NCI-H2227 treated with DMSO at 0.1 percent for 48 hours (cell line): Measurements from ENCODE around the gene FKBP1A.
"Not testable (repeated sequence)": the region's sequence is repeated elsewhere in the genome, so short reads cannot be mapped to it uniquely, and the experiment has no call there.

Source experiments
- DNase-seq: peaks from one replicate; lab custom pipeline; 2025; lab: John Stamatoyannopoulos, UW

The FKBP1A gene

DNA sequence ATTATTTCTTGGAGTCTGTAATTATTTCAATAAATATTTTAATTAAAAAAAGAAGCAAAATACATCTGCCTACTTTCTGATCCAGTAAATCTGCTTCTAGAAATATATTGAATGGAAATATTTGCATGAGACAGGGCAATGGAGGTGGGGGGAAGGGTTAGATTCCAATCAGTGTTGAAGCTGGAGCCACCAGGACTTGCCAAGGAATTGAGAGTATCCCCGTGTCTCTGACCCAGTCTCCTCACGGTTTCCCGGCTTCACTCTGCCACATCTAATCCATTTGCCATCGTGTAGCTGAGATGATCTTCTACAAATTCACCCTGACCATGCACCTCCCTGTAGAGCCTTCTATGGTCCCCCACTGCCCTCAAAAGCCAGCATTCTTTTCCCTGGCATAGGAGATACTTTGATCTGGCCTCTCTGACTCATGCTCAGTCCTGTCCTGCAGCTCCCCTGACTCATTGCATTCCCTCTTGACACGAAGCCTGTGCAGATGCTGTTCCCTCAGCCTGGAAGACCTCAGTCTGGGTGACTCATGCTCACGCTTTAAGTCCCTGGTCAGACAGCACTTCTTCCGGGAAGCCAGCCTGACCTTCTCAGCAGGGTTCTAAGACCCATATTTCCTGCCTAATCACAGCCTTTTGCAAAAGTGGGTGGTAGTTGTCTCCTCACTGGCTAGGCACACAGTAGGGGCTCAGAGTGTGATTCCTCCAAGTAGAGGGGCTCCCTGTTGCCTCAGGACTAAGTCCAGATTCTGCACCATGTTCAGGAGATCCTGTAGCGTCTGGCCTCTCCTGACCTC lies 23.0 kb upstream of the FKBP1A start:
- no peak for DNase-seq

DNA sequence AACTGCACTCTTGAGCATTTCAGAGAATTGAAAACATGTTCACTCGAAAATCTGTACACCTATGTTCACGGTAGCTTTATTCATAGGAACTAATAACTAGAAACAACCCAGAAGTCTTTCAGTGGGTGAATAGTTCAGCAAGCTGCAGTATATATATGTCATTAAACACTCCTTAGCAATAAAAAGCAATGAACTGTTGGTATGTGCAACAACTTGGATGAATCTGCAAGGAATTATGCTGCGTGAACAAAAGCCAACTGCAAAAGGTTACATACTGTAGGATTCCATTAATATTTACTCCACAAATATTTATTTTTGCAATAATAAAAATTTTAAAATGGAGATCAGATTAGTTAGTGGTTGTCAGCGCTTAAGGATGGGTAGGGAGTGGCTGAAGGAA lies 22.1 kb upstream of the FKBP1A start:
- DNase-seq, result no peak

DNA sequence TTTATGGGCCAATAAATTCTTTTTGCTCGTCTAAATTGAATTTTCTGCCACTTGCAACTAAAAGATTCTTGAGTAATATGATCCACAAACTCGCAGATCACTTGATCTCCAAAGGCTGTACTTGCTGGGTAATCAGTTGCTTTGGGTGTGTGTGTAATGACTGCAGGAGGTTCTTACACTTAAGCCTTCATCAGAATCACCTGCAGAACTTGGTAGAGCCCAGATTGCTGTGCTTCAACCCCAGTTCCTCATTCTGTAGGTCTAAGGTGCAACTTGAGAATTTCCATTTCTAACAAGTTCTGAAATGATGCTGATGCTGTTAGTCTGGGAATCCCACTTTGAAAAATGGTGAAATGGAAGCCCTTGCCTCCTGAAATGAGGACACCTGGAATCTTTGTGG lies 12.9 kb upstream of the FKBP1A start:
- no peak for DNase-seq

DNA sequence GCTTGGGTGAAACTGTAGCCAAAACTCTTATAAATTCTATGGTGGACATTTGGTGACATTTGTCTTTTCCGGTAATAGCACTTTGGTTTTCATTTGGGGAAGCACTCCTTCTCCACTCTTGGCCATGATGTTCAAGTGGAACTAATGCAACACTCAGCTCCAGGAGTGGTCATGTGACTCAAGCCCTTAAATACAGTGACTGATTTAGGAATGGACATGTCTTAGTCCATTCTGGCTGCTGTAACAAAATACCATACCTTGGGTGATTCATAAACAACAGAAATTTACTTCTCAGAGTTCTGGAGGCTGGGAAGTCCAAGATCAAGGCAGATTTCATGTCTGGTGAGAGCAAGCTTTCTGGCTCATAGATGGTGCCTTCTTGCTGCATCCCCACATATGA lies 10.8 kb upstream of the FKBP1A start:
- DNase-seq, result no peak

DNA sequence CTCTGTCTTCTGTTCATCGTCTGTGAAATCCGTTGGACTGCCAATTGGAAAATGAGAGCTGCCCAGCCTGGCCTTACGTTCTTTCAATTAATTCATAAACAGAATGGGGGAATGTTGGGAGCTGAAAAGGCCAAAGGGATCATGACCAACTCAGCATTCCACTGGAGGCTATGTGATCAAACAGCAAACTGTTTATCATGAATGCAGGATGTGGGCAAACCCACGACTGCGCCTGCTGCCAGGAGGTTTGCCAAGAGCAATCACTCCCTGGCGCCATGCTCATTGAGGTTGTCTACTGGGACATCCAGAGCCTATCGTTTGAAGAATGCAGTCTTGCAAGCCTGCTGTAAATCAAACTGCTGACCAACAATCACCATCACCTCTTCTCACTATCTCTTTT lies 9.3 kb upstream of the FKBP1A start:
- no peak for DNase-seq

DNA sequence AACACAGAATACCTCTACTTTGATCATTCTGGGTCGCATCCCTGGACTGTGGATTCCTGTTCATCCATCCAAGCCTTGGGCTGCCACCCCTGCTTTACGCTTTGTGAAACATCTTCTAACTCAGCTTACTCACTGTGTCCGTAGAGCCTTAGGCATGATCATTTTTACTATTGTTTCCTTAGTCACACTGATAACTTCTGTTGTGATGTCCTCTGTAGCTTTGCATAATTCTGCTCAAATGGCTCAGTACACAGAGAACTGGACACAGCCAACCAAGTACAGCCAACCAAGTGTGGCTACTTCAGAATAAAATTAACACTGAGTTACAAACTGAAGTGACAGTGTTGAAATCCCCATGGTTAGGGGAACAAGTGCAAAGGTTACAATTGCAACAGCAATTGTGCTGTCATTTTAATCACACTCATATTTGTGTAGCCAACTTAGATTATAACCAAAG lies 8.6 kb upstream of the FKBP1A start:
- DNase-seq, result no peak

DNA sequence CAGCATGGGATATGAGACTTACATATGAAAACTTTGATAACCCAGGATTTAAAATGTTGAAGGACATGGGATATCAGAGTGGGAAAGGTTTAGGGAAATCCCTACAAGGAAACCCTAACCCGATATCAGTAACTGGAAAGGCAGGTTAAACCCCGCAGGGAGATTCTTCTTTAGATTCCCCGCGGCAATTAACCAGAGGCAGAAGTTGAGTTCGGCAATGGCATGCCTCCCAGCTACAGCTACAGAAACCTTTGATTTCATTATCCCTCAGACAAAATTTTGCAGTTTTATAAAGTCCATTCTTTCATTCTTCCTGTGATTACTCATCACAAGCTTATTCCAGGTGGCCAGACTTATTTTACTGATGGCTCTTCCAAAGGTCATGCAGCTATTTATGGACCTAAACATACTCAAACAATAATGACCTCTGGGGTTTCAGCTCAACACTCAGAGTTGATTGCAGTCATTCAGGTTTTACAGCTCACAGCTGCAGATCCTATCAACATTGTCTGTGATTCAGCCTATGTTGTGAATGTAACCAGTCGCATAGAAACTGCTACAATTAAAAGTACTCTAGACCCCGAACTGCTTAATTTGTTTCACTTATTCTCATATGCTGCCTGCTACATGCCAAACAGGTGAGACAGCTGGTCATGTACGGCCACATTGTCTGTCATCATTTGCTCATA lies 7.0 kb upstream of the FKBP1A start:
- peak; percentile 11 for DNase-seq

DNA sequence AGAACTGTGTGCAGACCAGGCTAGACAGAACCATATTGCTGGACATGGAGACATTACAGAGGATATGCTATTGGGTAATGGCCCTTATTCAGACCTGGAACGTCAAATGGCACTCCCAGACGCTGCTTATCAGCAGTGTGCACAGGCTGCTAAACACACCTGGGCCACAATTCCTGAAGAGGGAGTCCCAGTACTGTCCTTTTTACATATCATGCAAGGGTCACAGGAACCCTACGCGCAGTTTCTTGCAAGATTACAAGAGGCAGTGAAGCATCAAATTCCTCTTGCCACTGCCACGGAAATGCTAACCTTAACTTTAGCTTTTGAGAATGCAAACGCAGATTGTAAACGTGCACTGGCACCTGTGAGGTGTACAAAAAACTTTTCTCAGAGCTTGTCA lies 5.3 kb upstream of the FKBP1A start:
- not testable (repeated sequence) for DNase-seq

DNA sequence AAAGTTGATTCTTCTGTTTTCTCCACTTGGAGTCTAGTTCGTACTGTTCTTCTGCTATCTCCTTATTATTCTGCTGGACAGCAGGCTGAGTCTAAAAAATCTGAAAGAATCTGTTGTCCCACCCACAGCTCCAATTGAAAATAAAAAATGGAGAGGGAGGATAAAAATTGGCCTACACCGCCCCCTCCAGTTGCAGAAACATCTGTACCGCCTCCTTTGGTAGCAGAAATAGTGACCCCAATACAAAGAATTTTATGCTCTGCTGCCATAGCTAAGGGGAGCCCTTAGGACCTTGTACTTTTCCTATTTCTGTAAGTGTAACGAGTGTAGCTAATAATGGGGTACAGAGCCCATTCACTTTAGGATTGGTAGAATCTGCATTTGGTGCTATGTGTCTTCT lies 4.9 kb upstream of the FKBP1A start:
- DNase-seq, result no peak

DNA sequence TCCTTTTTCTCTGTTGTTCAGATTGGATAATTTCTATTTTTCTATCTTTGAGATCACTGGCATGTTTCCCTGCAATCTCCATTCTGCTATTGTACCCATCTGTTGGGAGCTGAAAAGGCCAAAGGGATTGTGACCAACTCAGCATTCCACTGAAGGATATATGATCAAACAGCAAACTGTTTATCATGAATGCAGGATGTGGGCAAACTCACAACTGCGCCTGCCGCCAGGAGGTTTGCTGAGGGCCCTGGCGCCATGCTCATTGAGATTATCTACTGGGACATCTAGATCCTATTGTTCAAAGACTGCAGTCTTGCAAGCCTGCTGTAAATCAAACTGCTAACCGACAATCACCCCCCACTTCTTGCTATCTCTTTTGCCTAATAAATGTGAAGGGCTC lies 3.8 kb upstream of the FKBP1A start:
- no peak for DNase-seq

DNA sequence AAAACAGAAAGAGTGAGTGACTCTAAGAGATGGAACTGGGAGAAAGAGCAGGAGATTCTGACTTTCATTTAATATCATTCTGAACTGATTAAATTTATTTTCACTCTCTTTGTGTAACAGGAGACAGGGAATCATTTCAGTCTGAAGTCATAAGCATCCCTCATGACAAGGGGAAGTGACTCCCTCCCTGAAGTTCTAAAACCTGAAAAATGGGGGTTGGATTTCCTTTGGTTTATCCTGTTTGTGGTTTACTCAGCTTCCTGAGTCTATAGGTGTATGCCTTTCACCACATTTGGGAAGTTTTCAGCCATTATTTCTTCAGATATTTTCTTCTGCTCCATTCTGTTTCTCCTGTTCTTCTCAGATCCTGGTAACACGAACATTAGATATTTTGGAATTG lies 3.4 kb upstream of the FKBP1A start:
- no peak for DNase-seq

DNA sequence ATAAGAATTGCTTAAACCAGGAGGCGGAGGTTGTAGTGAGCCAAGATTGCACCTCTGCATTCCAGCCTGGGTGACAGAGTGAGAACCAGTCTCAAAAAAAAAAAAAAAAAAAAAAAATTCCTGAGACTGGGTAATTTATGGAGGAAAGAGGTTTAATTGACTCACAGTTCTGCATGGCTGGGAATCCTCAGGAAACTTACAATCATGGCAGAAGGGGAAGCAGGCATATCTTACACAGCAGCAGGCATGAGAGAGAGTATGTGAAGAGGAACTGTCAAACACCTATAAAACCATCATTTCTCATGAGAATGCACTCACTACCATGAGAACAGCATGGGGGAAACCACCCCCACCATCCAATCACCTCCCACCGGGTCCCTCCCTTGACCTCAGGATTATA lies 1.8 kb upstream of the FKBP1A start:
- DNase-seq, result no peak

DNA sequence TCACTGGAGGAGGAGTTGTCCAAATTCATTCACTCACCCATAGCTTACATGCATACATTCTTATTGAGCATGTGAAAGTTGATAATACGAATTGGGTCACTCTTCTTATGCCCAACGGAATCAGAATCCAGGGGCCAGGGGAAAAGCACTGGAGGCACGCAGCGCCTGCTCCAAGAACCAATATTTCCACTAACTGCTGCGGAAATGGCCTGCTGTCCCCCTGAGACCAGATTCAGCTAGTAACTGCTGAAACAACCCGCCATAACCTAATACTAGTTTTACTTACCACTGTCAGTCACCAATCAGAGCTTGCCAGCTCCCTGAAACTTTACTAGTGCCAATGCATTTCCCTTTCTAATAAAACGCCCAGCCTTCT lies 641 bp upstream of the FKBP1A start:
- no peak for DNase-seq

DNA sequence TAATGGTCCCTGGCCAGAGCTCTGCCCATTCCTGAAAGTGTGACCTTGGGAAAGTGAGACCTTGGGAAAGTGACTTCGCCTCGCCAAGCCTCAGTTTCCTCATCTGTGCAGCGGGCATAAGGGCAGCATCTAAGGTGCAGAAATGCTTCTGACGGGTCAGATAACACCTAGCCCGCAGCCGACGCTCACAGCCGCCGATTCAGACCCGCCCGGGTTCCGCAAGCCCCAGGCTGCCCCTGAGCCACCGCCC lies 486 bp downstream of the FKBP1A start:
- no peak for DNase-seq

DNA sequence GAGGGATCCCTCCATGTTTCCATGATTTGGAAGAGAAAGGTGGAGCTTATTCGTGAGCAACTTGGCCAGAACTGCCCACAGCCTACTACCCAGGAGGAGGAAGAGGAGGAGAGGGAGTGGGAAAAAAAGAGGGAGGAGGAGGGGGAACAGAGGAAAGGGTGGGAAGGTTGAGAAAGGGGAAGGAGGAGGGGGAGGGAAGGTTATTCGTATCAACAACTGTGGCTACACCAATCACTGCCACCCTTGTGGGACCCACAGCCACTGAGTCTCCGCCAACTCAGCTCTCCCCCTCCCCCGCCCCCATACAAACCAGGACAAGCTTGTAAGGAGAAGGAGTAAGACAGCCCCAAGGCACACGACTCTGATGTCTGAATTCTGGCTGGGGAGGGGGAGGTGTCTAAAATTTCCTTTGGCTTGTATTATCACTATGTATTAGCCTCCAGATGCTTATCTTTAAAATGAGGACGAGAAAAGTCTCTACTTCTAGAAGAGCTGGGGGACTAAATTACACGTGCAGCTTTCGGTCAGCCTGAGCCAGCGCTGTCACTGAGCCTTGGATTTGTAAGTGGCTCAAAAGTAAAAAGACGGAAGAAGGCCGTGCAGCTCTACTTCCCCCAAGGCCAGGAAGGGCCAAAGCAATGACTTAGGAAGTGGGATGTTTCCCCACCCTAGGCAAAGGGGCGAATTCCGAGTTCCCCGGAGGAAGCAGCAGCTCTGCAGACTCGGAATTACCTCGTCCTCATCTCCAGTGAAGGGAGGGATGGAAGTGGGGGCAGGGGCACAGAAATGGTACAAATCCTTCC lies 1.0 kb downstream of the FKBP1A start:
- DNase-seq, result no peak

DNA sequence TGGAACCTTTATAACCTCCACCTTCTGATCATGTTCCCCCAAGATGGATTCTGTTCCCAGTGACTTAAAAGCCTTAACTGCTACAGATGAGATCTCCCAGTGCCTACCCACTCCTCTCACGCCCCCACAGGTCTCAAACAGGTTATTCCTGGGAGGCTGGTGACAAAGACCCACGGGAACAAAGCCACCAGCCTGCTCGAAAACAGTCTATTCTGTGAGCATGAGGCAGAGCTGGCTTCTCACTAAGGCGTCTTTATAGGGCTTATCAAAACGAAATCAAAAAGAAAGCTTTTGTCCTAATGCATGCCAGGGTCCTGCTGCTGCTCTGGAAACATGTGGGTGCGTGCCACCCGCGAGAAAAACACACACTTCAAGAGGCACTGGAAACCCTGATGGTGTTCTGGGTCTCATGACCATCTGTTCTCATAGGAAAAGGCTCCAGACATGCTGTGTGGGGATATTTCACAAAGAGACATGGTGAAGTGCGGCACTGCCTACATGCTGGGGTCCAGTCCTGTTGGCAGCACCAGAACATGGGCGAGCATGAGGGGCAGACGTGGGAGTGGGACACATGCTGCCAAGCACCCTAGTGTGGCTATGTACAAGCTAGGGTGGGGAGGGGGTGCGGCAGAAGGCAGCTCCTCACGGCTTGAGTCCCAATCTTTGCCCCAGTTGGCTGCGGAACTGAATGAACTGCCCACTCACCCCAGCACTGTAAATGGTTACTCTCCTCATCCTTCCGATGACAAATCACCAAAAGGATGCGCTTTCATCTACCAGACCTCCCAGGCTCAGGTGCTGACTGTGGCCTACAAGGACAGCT lies 2.1 kb downstream of the FKBP1A start:
- no peak for DNase-seq

DNA sequence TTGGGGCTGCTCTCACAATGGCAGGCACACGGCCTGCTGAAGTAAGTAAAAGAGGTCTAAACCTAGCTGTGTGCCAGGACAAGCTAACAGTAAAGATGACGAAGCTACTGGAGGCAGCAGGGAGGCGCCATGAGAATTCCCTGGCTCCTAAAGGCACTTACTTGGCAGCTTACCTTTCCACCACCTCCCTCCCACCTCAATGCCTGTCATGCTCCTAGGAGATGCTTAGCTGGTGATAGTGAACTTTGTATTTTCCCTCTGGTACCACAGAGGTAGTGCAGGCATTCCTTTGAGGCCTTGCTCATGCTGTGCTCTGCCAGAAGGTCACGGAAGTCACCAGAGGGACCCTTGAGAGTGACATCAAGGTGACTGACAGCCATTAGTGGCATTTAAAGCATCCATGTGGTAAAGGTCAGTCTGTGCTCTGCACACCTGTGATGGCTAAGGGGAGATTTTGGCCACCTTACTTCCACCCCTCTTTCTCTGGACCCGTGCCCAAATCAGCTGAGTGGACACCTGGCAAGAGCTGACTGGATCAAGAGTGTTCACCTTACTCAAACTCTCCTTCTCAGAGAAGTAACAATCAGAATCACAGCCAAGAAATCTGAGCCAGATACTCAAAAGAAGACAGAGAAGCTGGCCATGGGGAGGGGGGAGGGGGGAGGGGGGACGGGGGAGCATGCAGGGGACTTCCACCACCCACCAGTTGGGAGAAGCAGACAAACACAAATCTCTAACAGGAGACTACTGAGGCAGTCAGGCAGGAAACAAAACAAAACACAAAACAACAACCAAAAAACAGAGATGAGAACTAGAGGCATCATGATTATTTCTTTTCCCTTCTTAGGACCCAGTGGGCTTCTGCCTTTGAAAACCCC lies 2.9 kb downstream of the FKBP1A start:
- DNase-seq, result no peak

DNA sequence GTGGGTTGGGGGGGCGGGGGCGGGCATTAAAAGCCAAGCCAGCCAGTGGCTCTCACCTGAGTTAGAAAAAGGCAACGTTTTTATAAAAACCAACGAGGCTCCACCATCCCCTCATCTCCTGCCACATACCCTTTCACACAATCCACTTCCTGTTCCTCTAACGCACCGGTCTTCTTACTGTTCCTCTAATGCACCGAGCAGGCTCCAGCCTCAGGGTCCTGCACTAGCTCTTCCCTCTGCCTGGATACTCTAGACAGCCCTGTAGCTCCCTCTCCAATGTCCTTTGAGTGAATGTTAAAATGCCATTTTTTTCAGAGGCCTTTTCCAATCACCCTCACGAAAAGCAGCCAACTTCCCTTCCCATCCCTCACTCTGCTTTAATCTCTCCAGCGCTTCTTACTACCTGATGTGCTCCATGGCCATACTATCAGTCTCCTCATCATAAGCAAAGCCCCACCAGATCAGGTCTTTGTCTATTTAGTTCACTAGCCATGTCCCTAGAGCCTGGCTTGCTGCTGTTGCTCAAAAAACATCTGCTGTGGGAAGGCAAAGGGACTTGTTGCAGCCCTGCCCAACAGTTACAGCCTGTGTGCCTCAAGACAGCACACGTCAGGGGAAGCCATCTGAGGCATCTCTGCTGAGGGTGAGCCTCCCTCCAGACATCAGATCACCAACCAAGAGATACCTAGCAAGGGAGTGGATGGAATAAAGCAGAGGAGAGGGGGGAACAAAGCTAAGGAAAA lies 3.9 kb downstream of the FKBP1A start:
- DNase-seq, result no peak

DNA sequence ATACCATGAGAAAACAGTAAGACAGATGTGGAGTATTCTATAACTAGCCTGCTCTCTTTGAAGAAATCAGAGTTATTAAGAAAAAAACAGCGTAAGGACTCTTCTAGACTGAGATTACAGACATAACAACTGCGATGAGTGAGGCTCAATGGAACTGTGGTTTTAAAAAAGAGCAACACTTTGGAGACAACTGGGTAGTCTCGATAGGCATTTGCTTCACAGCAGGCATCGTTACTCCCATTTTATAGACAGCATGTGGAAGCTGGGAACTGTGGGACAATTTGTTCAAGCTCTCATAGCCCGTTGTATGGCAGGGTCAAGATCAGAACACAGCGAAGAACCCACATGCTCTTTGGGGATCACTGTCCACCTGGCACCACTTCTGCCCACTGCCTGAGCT lies 4.6 kb downstream of the FKBP1A start:
- no peak for DNase-seq

DNA sequence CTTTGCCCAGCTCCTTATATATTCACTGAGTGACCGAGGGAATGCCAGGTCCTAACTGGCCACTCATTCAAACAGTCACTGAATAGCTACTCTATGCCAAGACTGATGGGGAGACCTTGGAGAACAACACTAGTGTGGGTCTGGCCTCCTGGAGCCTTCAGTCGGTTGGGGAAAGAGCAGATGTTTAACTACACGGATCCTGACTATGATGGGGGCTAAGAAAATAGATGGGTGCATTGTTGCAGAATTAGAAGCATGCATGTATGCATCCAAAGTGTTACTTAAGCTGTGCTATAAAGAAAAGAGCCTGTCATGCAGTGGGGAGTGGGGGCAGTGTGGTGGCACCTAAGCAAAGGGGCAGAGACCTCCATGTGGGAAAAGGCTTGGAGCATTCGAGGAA lies 6.5 kb downstream of the FKBP1A start:
- DNase-seq, result no peak
